Heart right ventricle (tissue), 16 donors: ENCODE results near the gene TYROBP. TPM values are rescaled to one million over a fixed set of nuclear protein-coding genes. Genes with fewer than 3 reads are reported as not detected.

Experiments used
- ATAC-seq, 8 donors: fragments of 200-7000 bp; cut with Tn5 transposase; one replicate each; pipeline ENCODE4 v1.9.1; 2020; ENCODE audit warnings: mild to moderate bottlenecking in 8 of 8, moderate library complexity in 8 of 8, moderate number of reproducible peaks in 1 of 8
- DNase-seq, 2 donors: peaks; one replicate each; pipeline ENCODE4 v3.0.0-alpha.2; 2020
- H3K27ac ChIP-seq, 10 donors: fragments of 200-600 bp; sonication (generic) in 2 of 10; one replicate each; pipeline versions ENCODE4 v1.5.0 to v1.8.0; 2020 to 2022; ENCODE audit warnings: mild to moderate bottlenecking in 3 of 10
- H3K27me3 ChIP-seq, 7 donors: fragments of 200-600 bp; one replicate each; pipeline ENCODE4 v1.8.0; 2021 to 2022; ENCODE audit warnings: mild to moderate bottlenecking in 2 of 7
- H3K36me3 ChIP-seq, 9 donors: fragments of 200-600 bp; sonication (generic) in 1 of 9; one replicate each; pipeline versions ENCODE4 v1.5.0 to v1.8.0; 2020 to 2022; ENCODE audit warnings: mild to moderate bottlenecking in 2 of 9
- H3K4me1 ChIP-seq, 9 donors: fragments of 200-600 bp; sonication (generic) in 1 of 9; one replicate each; pipeline versions ENCODE4 v1.5.0 to v1.8.0; 2020 to 2022; ENCODE audit warnings: mild to moderate bottlenecking in 4 of 9
- H3K4me3 ChIP-seq, 10 donors: fragments of 200-600 bp; sonication (generic) in 2 of 10; one replicate each; pipeline versions ENCODE4 v1.5.0 to v1.8.0; 2020 to 2022; ENCODE audit warnings: mild to moderate bottlenecking in 7 of 10, moderate library complexity in 2 of 10
- H3K9me3 ChIP-seq, 11 donors: fragments of 200-600 bp in 10 of 11; sonication (generic) in 2 of 11; one replicate each; pipeline versions ENCODE4 v1.5.0 to v1.8.0; 2013 to 2022; ENCODE audit warnings: mild to moderate bottlenecking in 2 of 11, control low read depth in 1 of 11, moderate library complexity in 1 of 11
- CTCF ChIP-seq, 9 donors: fragments of 200-600 bp; sonication (generic) in 2 of 9; IDR thresholded peaks; one replicate each; pipeline versions ENCODE4 v1.5.0 to v1.8.0; 2021 to 2022; ENCODE audit warnings: antibody characterized with exemption in 9 of 9, mild to moderate bottlenecking in 5 of 9, moderate library complexity in 1 of 9
- WGBS, 2 donors: extraction: QIAGEN DNeasy Blood & Tissue Kit; methylation state at CpG; one replicate each; pipeline ENCODE4 v1.1.7; 2013; ENCODE audit warnings: inconsistent platforms in 1 of 2; 5-methylcytosine and 5-hydroxymethylcytosine counted together
- intact Hi-C, 10 donors: fragments of 100-400 bp; cut with DNase I; formaldehyde crosslinking; loops; one replicate each; pipeline versions ENCODE4 v1.11.1 to v1.14.2; 2022
- polyA plus RNA-seq, 2 donors: library from polyadenylated mRNA; stranded (reverse); fragments of 200-250 nt; gene quantifications; one replicate each; pipeline ENCODE4 v1.2.3, GENCODE V29; 2013
- total RNA-seq, 10 donors: library from RNA; stranded (reverse); fragmentation: NEBNext Ultra II Directional in 3 of 10; extraction: Animal tissue kit (Norgen Biotek cat#: 25700) in 3 of 10; gene quantifications; one replicate each; pipeline versions ENCODE4 v1.2.1 to v1.2.4, GENCODE V29; 2021 to 2023
- donor health status: Arrhythmogenic right ventricular cardiomyopathy.
- donor health status: ischemic (EF 13 %, LVEDD 7.1; RV severe dilation, severe dysfunction).
- donor health status: healthy with polysubstance abuse.
- donor health status: DM: no; HTN: yes; CAD: no.
- donor health status: DM: no; HTN: no; CAD: no.
- donor health status: ischemic (EF 25% LVEDD 6.9; RV normal size, moderate dysfunction).
- donor health status: ischemic (EF 25% LVEDD 5.7; RV mildly dilated, moderate dysfunction).
- donor health status: healthy.
- donor health status: DM: yes; HTN: yes; CAD: no.
- donor health status: Ischemic cardiomyopathy.
- donor health status: ischemic (EF 35%, LVEDD 5.7; RV mildly dilated, moderate dysfunction).
- donor health status: nonischemic (EF 11% LVEDD 7.7; RV severe dilation, severe dysfunction).
- donor health status: DM: yes; HTN: yes; CAD: no.
- donor health status: PGD.
- donor health status: ischemic (EF 29% LVEDD 5.4; RV normal size, mild dysfunction).
- donor health status: nonischemic (EF 23%, LVEDD 6.1; RV moderate dilation, normal function).

TYROBP gene
- total and polyA plus RNA-seq, 12 donors, result 8.4 to 122 (median 18.4) TPM

GRCh38 chr19:35889370-35890112 lies 18.6 kb downstream of the TYROBP start:
- H3K4me3 ChIP-seq, result no peak overlapping the region
- ATAC-seq (peak in 1 of 8 donors; percentile 57), DNase-seq (no peak)
- H3K36me3 ChIP-seq, result peaks cover 0 to 77% (median 21%) of the 10 kb centered on the region in 9 donors
- TF ChIP-seq CTCF (IDR thresholded peaks at IDR 0.05), result no peak
- no peak overlapping the region for H3K27ac ChIP-seq
- no peaks in the 10 kb centered on the region for H3K27me3 ChIP-seq
- WGBS, 2 donors, result 94% methylated on average over 18 of the region's 18 CpGs
- intact Hi-C loops, result no loop called here
- H3K9me3 ChIP-seq, result no peaks in the 10 kb centered on the region
- no peaks in the 10 kb centered on the region for H3K4me1 ChIP-seq

GRCh38 chr19:35888398-35888797 lies 19.7 kb downstream of the TYROBP start:
- peaks cover 0 to 66% (median 21%) of the 10 kb centered on the region in 9 donors for H3K36me3 ChIP-seq
- WGBS, 2 donors, result 92 to 93% methylated on average over 9 of the region's 9 CpGs

GRCh38 chr19:35887197-35887596 lies 20.9 kb downstream of the TYROBP start:
- no peaks in the 10 kb centered on the region for H3K4me1 ChIP-seq
- no peaks in the 10 kb centered on the region for H3K27me3 ChIP-seq
- H3K27ac ChIP-seq, result no peak overlapping the region
- intact Hi-C loops, result no loop called here
- peak in 1 of 8 donors; percentile 8 for ATAC-seq
- H3K36me3 ChIP-seq, result peaks cover 0 to 54% (median 15%) of the 10 kb centered on the region in 9 donors
- 94 to 95% methylated on average over 5 of the region's 5 CpGs for WGBS, 2 donors
- H3K4me3 ChIP-seq, result no peak overlapping the region
- TF ChIP-seq CTCF (IDR thresholded peaks at IDR 0.05), result no peak
- no peak for DNase-seq
- H3K9me3 ChIP-seq, result no peaks in the 10 kb centered on the region

More at GRCh38 chr19:35888398-35888797, 19.7 kb downstream of the TYROBP start:
- DNase-seq (no peak), ATAC-seq (no peak)
- Histone ChIP-seq H3K4me3 (no peak overlapping the region), H3K4me1 (no peaks in the 10 kb centered on the region), H3K27ac (no peak overlapping the region), H3K27me3 (no peaks in the 10 kb centered on the region), H3K9me3 (no peaks in the 10 kb centered on the region)
- TF ChIP-seq CTCF (IDR thresholded peaks at IDR 0.05), result no peak
- intact Hi-C loops, result no loop called here

- no peaks in the 10 kb centered on the region for H3K9me3 ChIP-seq
- H3K36me3 ChIP-seq, result peaks cover 0 to 41% (median 15%) of the 10 kb centered on the region in 9 donors
- DNase-seq (no peak), ATAC-seq (no peak)
- no peak for TF ChIP-seq CTCF (IDR thresholded peaks at IDR 0.05)
- H3K4me1 ChIP-seq, result no peaks in the 10 kb centered on the region
- intact Hi-C loops, result no loop called here
- 94 to 97% methylated on average over 7 of the region's 8 CpGs for WGBS, 2 donors
- H3K27ac ChIP-seq, result no peak overlapping the region
- H3K4me3 ChIP-seq, result no peak overlapping the region
- H3K27me3 ChIP-seq, result no peaks in the 10 kb centered on the region
Measured at GRCh38 chr19:35885904-35886303, 22.2 kb downstream of the TYROBP start.
